ENCODE data around the gene TPRG1. TPM values are rescaled to one million over a fixed set of nuclear protein-coding genes. Genes with fewer than 3 reads are reported as not detected.

Gene TPRG1
- total RNA-seq, 2 experiments from 2014 or later: 2.1 to 2.9 TPM

- CTCF ChIA-PET: no interaction called here
- Mint-ChIP-seq H3K27me3 (no peaks in the 10 kb centered on the region), H3K27ac (no peak overlapping the region), H3K4me1 (ENCODE audit: low read depth) (peaks cover 43% of the 10 kb centered on the region), H3K36me3 (ENCODE audit: low read depth) (no peaks in the 10 kb centered on the region), H3K4me3 (no peak overlapping the region), H3K9me3 (no peaks in the 10 kb centered on the region)
- no peaks in the 10 kb centered on the region for H3K9me3 ChIP-seq (ENCODE audit: control insufficient read depth in 1 of 2, insufficient read depth in 1 of 2, low read length in 2 of 2)
- intact Hi-C loops (cut with DNase I, micrococcal nuclease): no loop called here
- ATAC-seq (ENCODE audit: poor library complexity) (no peak), DNase-seq (no peak)
- no peak overlapping the region for H3K4me3 ChIP-seq (ENCODE audit: low read length)
- H3K27me3 ChIP-seq (ENCODE audit: control insufficient read depth in 1 of 2, insufficient read depth in 2 of 2, low read length in 2 of 2): no peaks in the 10 kb centered on the region
- no peaks in the 10 kb centered on the region for H3K4me1 ChIP-seq (ENCODE audit: insufficient read depth, low read length)
- POLR2A ChIA-PET: no interaction called here
- H3K27ac ChIP-seq (ENCODE audit: low read depth in 1 of 2, low read length in 2 of 2): no peak overlapping the region
- H3K36me3 ChIP-seq (ENCODE audit: insufficient read depth, low read length): no peaks in the 10 kb centered on the region
- TF ChIP-seq CTCF (IDR thresholded peaks at IDR 0.05): no peak
Observed at GRCh38 chr3:189295089-189295488, 123.3 kb downstream of the TPRG1 start.

- Histone ChIP-seq H3K4me3 (ENCODE audit: low read length) (no peak overlapping the region), H3K27ac (ENCODE audit: low read depth in 1 of 2, low read length in 2 of 2) (no peak overlapping the region), H3K4me1 (ENCODE audit: insufficient read depth, low read length) (no peaks in the 10 kb centered on the region), H3K9me3 (ENCODE audit: control insufficient read depth in 1 of 2, insufficient read depth in 1 of 2, low read length in 2 of 2) (no peaks in the 10 kb centered on the region), H3K36me3 (ENCODE audit: insufficient read depth, low read length) (no peaks in the 10 kb centered on the region), H3K27me3 (ENCODE audit: control insufficient read depth in 1 of 2, insufficient read depth in 2 of 2, low read length in 2 of 2) (no peaks in the 10 kb centered on the region)
- intact Hi-C loops (cut with DNase I, micrococcal nuclease): no loop called here
- H3K27me3 Mint-ChIP-seq: no peaks in the 10 kb centered on the region
- TF ChIP-seq CTCF (IDR thresholded peaks at IDR 0.05): no peak
- peaks cover 55% of the 10 kb centered on the region for H3K4me1 Mint-ChIP-seq (ENCODE audit: low read depth)
- H3K9me3 Mint-ChIP-seq: no peaks in the 10 kb centered on the region
- DNase-seq (no peak), ATAC-seq (ENCODE audit: poor library complexity) (no peak)
- ChIA-PET POLR2A (interaction anchor here (0.6 to 3.1 kb wide), 5 partner anchors 10 to 32 kb away, joined by 3 to 14 read pairs (median 9); no protein-coding TSS in a partner anchor), CTCF (no interaction called here)
- no peak overlapping the region for H3K27ac Mint-ChIP-seq
- no peak overlapping the region for H3K4me3 Mint-ChIP-seq
- no peaks in the 10 kb centered on the region for H3K36me3 Mint-ChIP-seq (ENCODE audit: low read depth)
Observed at GRCh38 chr3:189297932-189298331, 126.2 kb downstream of the TPRG1 start.

- Histone ChIP-seq H3K9me3 (ENCODE audit: control insufficient read depth in 1 of 2, insufficient read depth in 1 of 2, low read length in 2 of 2) (no peaks in the 10 kb centered on the region), H3K27ac (ENCODE audit: low read depth in 1 of 2, low read length in 2 of 2) (no peak overlapping the region), H3K4me3 (ENCODE audit: low read length) (no peak overlapping the region), H3K4me1 (ENCODE audit: insufficient read depth, low read length) (no peaks in the 10 kb centered on the region), H3K36me3 (ENCODE audit: insufficient read depth, low read length) (no peaks in the 10 kb centered on the region), H3K27me3 (ENCODE audit: control insufficient read depth in 1 of 2, insufficient read depth in 2 of 2, low read length in 2 of 2) (no peaks in the 10 kb centered on the region)
- Mint-ChIP-seq H3K27ac (peak overlapping the region; percentile 69), H3K4me3 (peak overlapping the region; percentile 12), H3K4me1 (ENCODE audit: low read depth) (peaks cover 56% of the 10 kb centered on the region), H3K36me3 (ENCODE audit: low read depth) (no peaks in the 10 kb centered on the region), H3K9me3 (no peaks in the 10 kb centered on the region), H3K27me3 (no peaks in the 10 kb centered on the region)
- ATAC-seq (ENCODE audit: poor library complexity) (no peak), DNase-seq (peak in 1 of 14 experiments; percentile 16)
- intact Hi-C loops (cut with DNase I, micrococcal nuclease): no loop called here
- POLR2A ChIA-PET: interaction anchor here (0.6 to 3.1 kb wide), 7 partner anchors 10 to 31 kb away, joined by 3 to 14 read pairs (median 3); no protein-coding TSS in a partner anchor
- TF ChIP-seq CTCF (IDR thresholded peaks at IDR 0.05): no peak
- CTCF ChIA-PET: no interaction called here
Observed at GRCh38 chr3:189298469-189299375, 127.0 kb downstream of the TPRG1 start.
